GM12878 (cell line): ENCODE measurements around the gene LRP1B. TPM values are rescaled to one million over a fixed set of nuclear protein-coding genes. Genes with fewer than 3 reads are reported as not detected.

ENCODE experiments used
- ATAC-seq: fragments of 200-7000 bp; cut with Tn5 transposase; 3 replicates; pipeline ENCODE4 v1.9.1; 2020; ENCODE audit warnings: mild to moderate bottlenecking, moderate library complexity
- BruUV-seq: library from RNA; stranded (reverse); fragments of 400-500 nt; replicated peaks from 2 replicates; lab custom pipeline; 2021; lab: Mats Ljungman, UMichigan
- CTCF ChIA-PET: fragments of 300-600 bp; sonication (Branson Sonifier 250); formaldehyde crosslinking; extraction: SDS; loops from one replicate; lab custom pipeline; 2021; ENCODE audit warnings: inconsistent platforms; lab: Yijun Ruan, JAX
- POLR2A ChIA-PET: fragments of 350-600 bp; formaldehyde crosslinking; extraction: SDS; loops from one replicate; lab custom pipeline; 2021; ENCODE audit warnings: inconsistent platforms; lab: Charles Lee
- RAD21 ChIA-PET: fragments of 300-600 bp; sonication (Branson Sonifier 250); formaldehyde crosslinking; loops from one replicate; lab custom pipeline; 2023; ENCODE audit warnings: antibody characterized with exemption; ENCODE audit not compliant: unreplicated experiment; lab: Charles Lee
- SMC1A ChIA-PET: fragments of 300-600 bp; sonication (Branson Sonifier 250); formaldehyde crosslinking; loops from one replicate; lab custom pipeline; 2023; ENCODE audit not compliant: unreplicated experiment, uncharacterized antibody; lab: Charles Lee
- DNase-seq: peaks from one replicate; pipeline ENCODE4 v3.0.0-alpha.2; 2011; ENCODE audit warnings: low read depth, low spot score
- FAIRE-seq: peaks from 3 replicates; lab custom pipeline; 2011; peaks lifted over from hg19 to GRCh38; lab: Jason Lieb, UNC
- H2AFZ ChIP-seq: 2 replicates; pipeline ENCODE4 v1.6.0; 2011; ENCODE audit warnings: low read depth, low read length, control low read depth; ENCODE audit not compliant: control insufficient read depth
- H3K27ac ChIP-seq: 2 replicates; pipeline ENCODE4 v1.5.1; 2011; ENCODE audit warnings: control low read depth; ENCODE audit not compliant: control insufficient read depth, insufficient read depth
- H3K27me3 ChIP-seq, 2 experiments: replicated peaks in 1 of 2; 2 replicates each; pipeline versions ENCODE4 v1.6.0 to v1.6.1; 2011; ENCODE audit warnings: low read length in 1 of 2; ENCODE audit not compliant: control insufficient read depth in 2 of 2, insufficient read depth in 2 of 2
- H3K36me3 ChIP-seq, 2 experiments: 2 replicates each; pipeline ENCODE4 v1.5.1; 2011; ENCODE audit warnings: low read length in 1 of 2; ENCODE audit not compliant: control insufficient read depth in 2 of 2, insufficient read depth in 2 of 2
- H3K4me1 ChIP-seq: 2 replicates; pipeline ENCODE4 v1.6.1; 2011; ENCODE audit warnings: mild to moderate bottlenecking, low read length, moderate library complexity, mixed read lengths; ENCODE audit not compliant: control insufficient read depth, insufficient read depth
- H3K4me2 ChIP-seq: 2 replicates; pipeline ENCODE4 v1.6.0; 2011; ENCODE audit warnings: control low read depth; ENCODE audit not compliant: control insufficient read depth, insufficient read depth
- H3K4me3 ChIP-seq: fragments of 200-600 bp; sonication (generic); 2 replicates; pipeline ENCODE4 v1.5.1; 2016
- H3K79me2 ChIP-seq: 2 replicates; pipeline ENCODE4 v1.6.0; 2011; ENCODE audit warnings: low read length; ENCODE audit not compliant: control insufficient read depth, insufficient read depth
- H3K9ac ChIP-seq: 2 replicates; pipeline ENCODE4 v1.8.0; 2011; ENCODE audit warnings: low read length, control low read depth, mixed read lengths; ENCODE audit not compliant: control insufficient read depth, insufficient read depth
- H3K9me3 ChIP-seq: replicated peaks from 3 replicates; pipeline ENCODE4 v1.5.1; 2011; ENCODE audit warnings: mild to moderate bottlenecking, low read length; ENCODE audit not compliant: control insufficient read depth, insufficient read depth
- H4K20me1 ChIP-seq: 2 replicates; pipeline ENCODE4 v1.6.0; 2011; ENCODE audit not compliant: control insufficient read depth, insufficient read depth
- BHLHE40 ChIP-seq, 2 experiments: fragments of 450-650 bp in 1 of 2; IDR thresholded peaks; 2 replicates each; pipeline ENCODE4 v1.6.1; 2011 to 2017; ENCODE audit warnings: low read depth in 2 of 2, borderline replicate concordance in 1 of 2, improper control_type of control experiment in 1 of 2, low read length in 1 of 2, mild to moderate bottlenecking in 1 of 2
- KAT2A ChIP-seq: conservative IDR thresholded peaks from 2 replicates; pipeline ENCODE4 v1.6.1; 2011; ENCODE audit warnings: low read depth, low read length; ENCODE audit not compliant: control insufficient read depth
- KLF5 ChIP-seq: fragments of 450-650 bp; IDR thresholded peaks from 2 replicates; pipeline ENCODE4 v1.6.1; 2014; ENCODE audit warnings: mild to moderate bottlenecking; ENCODE audit not compliant: partially characterized antibody
- PKNOX1 ChIP-seq: fragments of 450-650 bp; IDR thresholded peaks from 2 replicates; pipeline ENCODE4 v1.6.1; 2016; ENCODE audit warnings: mild to moderate bottlenecking
- RAD21 ChIP-seq: IDR thresholded peaks from 2 replicates; pipeline ENCODE4 v1.6.1; 2011; ENCODE audit warnings: mild to moderate bottlenecking, low read depth, low read length, moderate library complexity; ENCODE audit not compliant: insufficient read depth
- RFX5 ChIP-seq: IDR thresholded peaks from 2 replicates; pipeline ENCODE4 v1.6.1; 2011; ENCODE audit warnings: low read depth, low read length, improper control_type of control experiment
- ZNF592 ChIP-seq: fragments of 450-650 bp; IDR thresholded peaks from 2 replicates; pipeline ENCODE4 v1.6.1; 2017; ENCODE audit warnings: mild to moderate bottlenecking, moderate library complexity
- WGBS: methylation state at CpG from one replicate; pipeline ENCODE4 v1.1.6; 2016; ENCODE audit warnings: low lambda C conversion rate; ENCODE audit not compliant: insufficient replicate concordance, insufficient coverage; ENCODE audit errors: missing lambda C conversion rate; 5-methylcytosine and 5-hydroxymethylcytosine counted together
- in situ Hi-C: fragments of 300-500 bp; cut with MboI; formaldehyde crosslinking; loops from 9 replicates; pipeline ENCODE4 v1.14.3; 2018; ENCODE audit warnings: mixed read lengths
- intact Hi-C: fragments of 100-400 bp; cut with micrococcal nuclease; formaldehyde crosslinking; loops from one replicate; pipeline ENCODE4 v1.14.2; 2022; ENCODE audit not compliant: unreplicated experiment
- polyA plus RNA-seq, 11 experiments: library from polyadenylated mRNA; depleted of rRNA in 4 of 11; unstranded in 6 of 11; stranded (reverse) in 5 of 11; fragments of >200 nt; fragmentation: Nextera tagmentation in 4 of 11; fragmentation: Illumina TruSeq in 1 of 11; extraction: Ambion mirVana in 4 of 11; extraction: Trizol in 1 of 11; gene quantifications; 1 replicate in 1 of 11; 2 replicates in 10 of 11; pipeline versions ENCODE4 v1.2.1 to v1.2.3, GENCODE V29; 2011 to 2016; ENCODE audit warnings: inconsistent platforms in 2 of 11, missing spikeins in 2 of 11, low read depth in 1 of 11
- total RNA-seq, 4 experiments: library from RNA; depleted of rRNA in 3 of 4; stranded (reverse); fragments of >200 nt in 3 of 4; fragmentation: Illumina TruSeq in 1 of 4; extraction: Trizol in 1 of 4; gene quantifications; 2 replicates each; pipeline versions ENCODE4 v1.2.1 to v1.2.3, GENCODE V29; 2013 to 2021
- TF ChIP-seq, protein P1 (sequence below): fragments of 450-650 bp; formaldehyde crosslinking; IDR thresholded peaks from 2 replicates; pipeline ENCODE4 v1.5.0; 2022; ENCODE audit warnings: mild to moderate bottlenecking, missing genetic modification characterization

Gene LRP1B
- total and polyA plus RNA-seq, 10 of the 15 experiments (the other 5 are each of a cell fraction or from before 2014, with no cell fraction given), result under 0.01 to 0.06 (median 0.03) TPM; not detected in 5

- RAD21 ChIA-PET, result no interaction called here
- H3K4me1 ChIP-seq, result no peaks in the 10 kb centered on the region
- in situ Hi-C loops, result no loop called here
- TF ChIP-seq ZNF592 (no peak), KLF5 (no peak), KAT2A (no peak), BHLHE40 (IDR thresholded peaks at IDR 0.05; ENCODE audit: borderline replicate concordance in 1 of 2, low read depth in 2 of 2, low read length in 1 of 2) (no peak), RFX5 (no peak), RAD21 (no peak), PKNOX1 (no peak)
- TF ChIP-seq, protein P1, sequence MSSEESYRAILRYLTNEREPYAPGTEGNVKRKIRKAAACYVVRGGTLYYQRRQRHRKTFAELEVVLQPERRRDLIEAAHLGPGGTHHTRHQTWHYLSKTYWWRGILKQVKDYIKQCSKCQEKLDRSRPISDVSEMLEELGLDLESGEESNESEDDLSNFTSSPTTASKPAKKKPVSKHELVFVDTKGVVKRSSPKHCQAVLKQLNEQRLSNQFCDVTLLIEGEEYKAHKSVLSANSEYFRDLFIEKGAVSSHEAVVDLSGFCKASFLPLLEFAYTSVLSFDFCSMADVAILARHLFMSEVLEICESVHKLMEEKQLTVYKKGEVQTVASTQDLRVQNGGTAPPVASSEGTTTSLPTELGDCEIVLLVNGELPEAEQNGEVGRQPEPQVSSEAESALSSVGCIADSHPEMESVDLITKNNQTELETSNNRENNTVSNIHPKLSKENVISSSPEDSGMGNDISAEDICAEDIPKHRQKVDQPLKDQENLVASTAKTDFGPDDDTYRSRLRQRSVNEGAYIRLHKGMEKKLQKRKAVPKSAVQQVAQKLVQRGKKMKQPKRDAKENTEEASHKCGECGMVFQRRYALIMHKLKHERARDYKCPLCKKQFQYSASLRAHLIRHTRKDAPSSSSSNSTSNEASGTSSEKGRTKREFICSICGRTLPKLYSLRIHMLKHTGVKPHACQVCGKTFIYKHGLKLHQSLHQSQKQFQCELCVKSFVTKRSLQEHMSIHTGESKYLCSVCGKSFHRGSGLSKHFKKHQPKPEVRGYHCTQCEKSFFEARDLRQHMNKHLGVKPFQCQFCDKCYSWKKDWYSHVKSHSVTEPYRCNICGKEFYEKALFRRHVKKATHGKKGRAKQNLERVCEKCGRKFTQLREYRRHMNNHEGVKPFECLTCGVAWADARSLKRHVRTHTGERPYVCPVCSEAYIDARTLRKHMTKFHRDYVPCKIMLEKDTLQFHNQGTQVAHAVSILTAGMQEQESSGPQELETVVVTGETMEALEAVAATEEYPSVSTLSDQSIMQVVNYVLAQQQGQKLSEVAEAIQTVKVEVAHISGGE (CRISPR knock-in tag), result no peak
- POLR2A ChIA-PET, result no interaction called here
- H2AFZ ChIP-seq, result no peak overlapping the region
- no peak overlapping the region for H3K4me2 ChIP-seq
- ATAC-seq (no peak), DNase-seq (no peak), FAIRE-seq (no peak)
- CTCF ChIA-PET, result no interaction called here
- no peak overlapping the region for H3K27ac ChIP-seq
- H3K36me3 ChIP-seq, result no peaks in the 10 kb centered on the region
- 0% methylated on average over 1 of the region's 1 CpG for WGBS
- BruUV-seq, result no TSS peak
- SMC1A ChIA-PET, result no interaction called here
- no peaks in the 10 kb centered on the region for H3K79me2 ChIP-seq
- H3K9ac ChIP-seq, result no peak overlapping the region
- intact Hi-C loops, result no loop called here
- no peaks in the 10 kb centered on the region for H3K9me3 ChIP-seq
- H3K27me3 ChIP-seq, result no peaks in the 10 kb centered on the region
- no peak overlapping the region for H3K4me3 ChIP-seq
- H4K20me1 ChIP-seq, result no peaks in the 10 kb centered on the region
These were observed 636.9 kb downstream of the LRP1B start for GRCh38 chr2:141493936-141494335.
